ENCODE results near the gene GRIA4. TPM values are rescaled to one million over a fixed set of nuclear protein-coding genes. Genes with fewer than 3 reads are reported as not detected.

The GRIA4 gene
- total RNA-seq, 1 donor from 2014 or later, result 0.27 TPM

DNA sequence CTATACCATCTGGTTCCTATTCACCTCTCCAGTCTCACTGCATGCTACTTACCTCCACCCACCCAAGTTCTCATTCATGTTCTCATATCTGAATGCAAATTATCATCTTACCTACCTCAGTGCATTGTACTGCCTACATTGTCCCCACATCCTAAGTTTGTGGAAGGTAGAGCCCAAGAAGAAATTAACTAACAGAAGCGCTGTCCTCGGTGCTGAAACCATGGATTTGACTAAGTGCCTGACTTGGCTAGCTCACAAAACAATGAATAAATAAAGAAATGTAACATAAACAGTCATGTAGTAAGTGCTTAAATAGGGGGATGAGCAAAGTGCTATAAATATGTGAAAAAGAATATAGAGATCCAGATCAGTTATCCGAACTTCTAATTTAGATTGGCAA lies 63.2 kb downstream of the GRIA4 start:
- H3K27ac Mint-ChIP-seq (ENCODE audit: unreplicated experiment), result no peak overlapping the region
- no peak overlapping the region for H2AFZ ChIP-seq (ENCODE audit: low read depth, low read length)
- H3K4me1 ChIP-seq (ENCODE audit: insufficient read depth, low read length), result no peaks in the 10 kb centered on the region
- H3K27me3 ChIP-seq (ENCODE audit: insufficient read depth, low read length), result no peaks in the 10 kb centered on the region
- peak; percentile 17 for FAIRE-seq
- H3K79me2 ChIP-seq (ENCODE audit: insufficient read depth, low read length), result no peaks in the 10 kb centered on the region
- H3K4me1 Mint-ChIP-seq (ENCODE audit: low read depth, unreplicated experiment), result no peaks in the 10 kb centered on the region
- H3K9ac ChIP-seq (ENCODE audit: low read length), result no peak overlapping the region
- no peaks in the 10 kb centered on the region for H3K9me3 ChIP-seq (ENCODE audit: insufficient read depth, low read depth, low read length)
- H3K4me3 Mint-ChIP-seq (ENCODE audit: unreplicated experiment), result no peak overlapping the region
- no peak for TF ChIP-seq EZH2 (IDR thresholded peaks at IDR 0.05; ENCODE audit: insufficient read depth, low read length)
- TF ChIP-seq, protein P1, sequence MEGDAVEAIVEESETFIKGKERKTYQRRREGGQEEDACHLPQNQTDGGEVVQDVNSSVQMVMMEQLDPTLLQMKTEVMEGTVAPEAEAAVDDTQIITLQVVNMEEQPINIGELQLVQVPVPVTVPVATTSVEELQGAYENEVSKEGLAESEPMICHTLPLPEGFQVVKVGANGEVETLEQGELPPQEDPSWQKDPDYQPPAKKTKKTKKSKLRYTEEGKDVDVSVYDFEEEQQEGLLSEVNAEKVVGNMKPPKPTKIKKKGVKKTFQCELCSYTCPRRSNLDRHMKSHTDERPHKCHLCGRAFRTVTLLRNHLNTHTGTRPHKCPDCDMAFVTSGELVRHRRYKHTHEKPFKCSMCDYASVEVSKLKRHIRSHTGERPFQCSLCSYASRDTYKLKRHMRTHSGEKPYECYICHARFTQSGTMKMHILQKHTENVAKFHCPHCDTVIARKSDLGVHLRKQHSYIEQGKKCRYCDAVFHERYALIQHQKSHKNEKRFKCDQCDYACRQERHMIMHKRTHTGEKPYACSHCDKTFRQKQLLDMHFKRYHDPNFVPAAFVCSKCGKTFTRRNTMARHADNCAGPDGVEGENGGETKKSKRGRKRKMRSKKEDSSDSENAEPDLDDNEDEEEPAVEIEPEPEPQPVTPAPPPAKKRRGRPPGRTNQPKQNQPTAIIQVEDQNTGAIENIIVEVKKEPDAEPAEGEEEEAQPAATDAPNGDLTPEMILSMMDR (IDR thresholded peaks at IDR 0.05; ENCODE audit: insufficient read depth, low read depth, low read length), result no peak
- H4K20me1 ChIP-seq (ENCODE audit: insufficient read depth, low read length), result no peaks in the 10 kb centered on the region
- no peaks in the 10 kb centered on the region for H3K27me3 Mint-ChIP-seq (ENCODE audit: low read depth, unreplicated experiment)
- H3K9me3 Mint-ChIP-seq (ENCODE audit: unreplicated experiment), result no peaks in the 10 kb centered on the region
- peak; percentile 50 for DNase-seq (ENCODE audit: low read depth)
- no peaks in the 10 kb centered on the region for H3K36me3 ChIP-seq (ENCODE audit: insufficient read depth, low read length)
- H3K27ac ChIP-seq (ENCODE audit: low read depth, low read length), result no peak overlapping the region
- H3K4me2 ChIP-seq (ENCODE audit: low read length), result no peak overlapping the region
- no peak overlapping the region for H3K4me3 ChIP-seq (ENCODE audit: insufficient read depth, low read depth, low read length)
- H3K36me3 Mint-ChIP-seq (ENCODE audit: low read depth, unreplicated experiment), result no peaks in the 10 kb centered on the region

DNA sequence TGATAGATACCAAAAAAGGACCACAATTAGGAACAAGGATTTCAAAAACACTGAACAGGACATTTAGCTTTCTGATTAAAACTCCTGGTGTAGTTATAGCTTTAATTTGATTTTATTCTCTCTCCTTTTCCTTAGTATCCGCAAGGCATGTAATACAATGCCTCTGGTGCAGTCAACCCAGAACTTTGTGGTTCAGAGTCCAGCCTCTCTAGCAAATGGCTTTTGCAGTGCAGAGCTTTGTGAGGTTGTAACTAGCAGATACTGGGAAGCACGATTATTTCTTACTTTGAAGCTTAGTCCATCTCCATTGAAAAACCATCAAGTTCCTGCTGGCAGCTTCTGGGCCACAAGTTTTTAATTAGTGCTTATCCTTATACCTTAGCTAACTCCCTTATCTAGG lies 79.8 kb downstream of the GRIA4 start:
- no peak for FAIRE-seq
- no peaks in the 10 kb centered on the region for H4K20me1 ChIP-seq (ENCODE audit: insufficient read depth, low read length)
- H3K9me3 Mint-ChIP-seq (ENCODE audit: unreplicated experiment), result no peaks in the 10 kb centered on the region

DNA sequence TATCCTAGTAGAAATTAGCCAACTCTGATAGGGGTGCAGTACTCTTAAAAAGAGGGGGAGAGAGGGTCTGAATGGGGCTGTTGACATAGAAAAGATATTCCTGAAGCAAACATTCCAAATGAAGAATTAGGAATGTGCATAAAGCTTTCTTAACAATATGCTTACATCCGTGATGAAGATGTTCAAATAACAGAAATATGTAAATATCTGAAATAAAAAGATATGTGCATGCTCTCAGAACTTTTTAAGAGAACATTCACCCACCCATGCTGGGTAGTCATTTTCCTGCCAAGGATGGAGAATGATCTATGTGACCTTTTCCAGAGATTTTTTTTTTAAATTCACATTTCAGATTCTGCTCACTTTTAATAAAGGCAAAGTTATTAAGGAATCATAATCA lies 80.6 kb downstream of the GRIA4 start:
- no peaks in the 10 kb centered on the region for H3K36me3 ChIP-seq (ENCODE audit: insufficient read depth, low read length)
- H3K4me2 ChIP-seq (ENCODE audit: low read length), result no peak overlapping the region
- Mint-ChIP-seq H3K4me1 (ENCODE audit: low read depth, unreplicated experiment) (no peaks in the 10 kb centered on the region), H3K9me3 (ENCODE audit: unreplicated experiment) (no peaks in the 10 kb centered on the region), H3K27ac (ENCODE audit: unreplicated experiment) (no peak overlapping the region), H3K4me3 (ENCODE audit: unreplicated experiment) (no peak overlapping the region), H3K27me3 (ENCODE audit: low read depth, unreplicated experiment) (no peaks in the 10 kb centered on the region), H3K36me3 (ENCODE audit: low read depth, unreplicated experiment) (no peaks in the 10 kb centered on the region)
- FAIRE-seq (no peak), DNase-seq (ENCODE audit: low read depth) (no peak)
- no peak overlapping the region for H3K27ac ChIP-seq (ENCODE audit: low read depth, low read length)
- no peaks in the 10 kb centered on the region for H3K4me1 ChIP-seq (ENCODE audit: insufficient read depth, low read length)
- no peak overlapping the region for H2AFZ ChIP-seq (ENCODE audit: low read depth, low read length)
- no peaks in the 10 kb centered on the region for H3K79me2 ChIP-seq (ENCODE audit: insufficient read depth, low read length)
- TF ChIP-seq, protein P1 (IDR thresholded peaks at IDR 0.05; ENCODE audit: insufficient read depth, low read depth, low read length), result no peak
- no peak for TF ChIP-seq EZH2 (IDR thresholded peaks at IDR 0.05; ENCODE audit: insufficient read depth, low read length)
- H3K27me3 ChIP-seq (ENCODE audit: insufficient read depth, low read length), result no peaks in the 10 kb centered on the region
- H4K20me1 ChIP-seq (ENCODE audit: insufficient read depth, low read length), result no peaks in the 10 kb centered on the region
- no peak overlapping the region for H3K4me3 ChIP-seq (ENCODE audit: insufficient read depth, low read depth, low read length)
- H3K9ac ChIP-seq (ENCODE audit: low read length), result no peak overlapping the region
- H3K9me3 ChIP-seq (ENCODE audit: insufficient read depth, low read depth, low read length), result no peaks in the 10 kb centered on the region

More for the DNA sequence above, 79.8 kb downstream of the GRIA4 start:
- H3K27me3 Mint-ChIP-seq (ENCODE audit: low read depth, unreplicated experiment), result no peaks in the 10 kb centered on the region
- H3K4me3 Mint-ChIP-seq (ENCODE audit: unreplicated experiment), result no peak overlapping the region
- no peak overlapping the region for H3K27ac Mint-ChIP-seq (ENCODE audit: unreplicated experiment)
- Histone ChIP-seq H3K4me3 (ENCODE audit: insufficient read depth, low read depth, low read length) (no peak overlapping the region), H3K4me1 (ENCODE audit: insufficient read depth, low read length) (no peaks in the 10 kb centered on the region), H3K27me3 (ENCODE audit: insufficient read depth, low read length) (no peaks in the 10 kb centered on the region), H3K79me2 (ENCODE audit: insufficient read depth, low read length) (no peaks in the 10 kb centered on the region), H2AFZ (ENCODE audit: low read depth, low read length) (no peak overlapping the region), H3K27ac (ENCODE audit: low read depth, low read length) (no peak overlapping the region), H3K9me3 (ENCODE audit: insufficient read depth, low read depth, low read length) (no peaks in the 10 kb centered on the region), H3K4me2 (ENCODE audit: low read length) (no peak overlapping the region), H3K9ac (ENCODE audit: low read length) (no peak overlapping the region), H3K36me3 (ENCODE audit: insufficient read depth, low read length) (no peaks in the 10 kb centered on the region)
- no peaks in the 10 kb centered on the region for H3K36me3 Mint-ChIP-seq (ENCODE audit: low read depth, unreplicated experiment)
- no peaks in the 10 kb centered on the region for H3K4me1 Mint-ChIP-seq (ENCODE audit: low read depth, unreplicated experiment)
- no peak for DNase-seq (ENCODE audit: low read depth)
- no peak for TF ChIP-seq EZH2 (IDR thresholded peaks at IDR 0.05; ENCODE audit: insufficient read depth, low read length)
- TF ChIP-seq, protein P1 (IDR thresholded peaks at IDR 0.05; ENCODE audit: insufficient read depth, low read depth, low read length), result no peak
